NCI-H748 (cell line): ENCODE results near the gene MBTD1.
A peak's percentile ranks its signal among the peaks of the same experiment; 100 is the strongest.
"Not testable (repeated sequence)": the region's sequence is repeated elsewhere in the genome, so short reads cannot be mapped to it uniquely, and the experiment has no call there.

Experiments
- DNase-seq: peaks from one replicate; lab custom pipeline; 2025; ENCODE audit not compliant: unreplicated experiment; lab: John Stamatoyannopoulos, UW

MBTD1 gene

GRCh38 chr17:51259564-51260236, at the start of gene MBTD1:
MBTD1 (minus strand) TSS chr17:51260049; CDS start chr17:51225161, 34,888 bp downstream.
- peak; percentile 97 for DNase-seq

GRCh38 chr17:51305182-51305581, 45.3 kb upstream of the MBTD1 start:
- no peak for DNase-seq

GRCh38 chr17:51299859-51300258, 40.0 kb upstream of the MBTD1 start:
- DNase-seq = no peak

GRCh38 chr17:51298508-51299371, 38.9 kb upstream of the MBTD1 start:
- DNase-seq = peak; percentile 58

- not testable (repeated sequence) for DNase-seq
These were observed 34.5 kb upstream of the MBTD1 start for GRCh38 chr17:51294338-51294737.

GRCh38 chr17:51289696-51290111, 29.9 kb upstream of the MBTD1 start:
- no peak for DNase-seq

GRCh38 chr17:51287412-51287811, 27.6 kb upstream of the MBTD1 start:
- DNase-seq = no peak

GRCh38 chr17:51279183-51279582, 19.3 kb upstream of the MBTD1 start:
- no peak for DNase-seq

GRCh38 chr17:51275381-51275780, 15.5 kb upstream of the MBTD1 start:
- no peak for DNase-seq

- DNase-seq = no peak
These were observed 13.0 kb upstream of the MBTD1 start for GRCh38 chr17:51272812-51273211.

- no peak for DNase-seq
These were observed 10.8 kb upstream of the MBTD1 start for GRCh38 chr17:51270636-51271035.

GRCh38 chr17:51269991-51270390, 10.1 kb upstream of the MBTD1 start:
- DNase-seq = no peak

- DNase-seq = not testable (repeated sequence)
These were observed 4.6 kb upstream of the MBTD1 start for GRCh38 chr17:51264466-51264865.

- DNase-seq = no peak
These were observed 3.2 kb upstream of the MBTD1 start for GRCh38 chr17:51263006-51263405.

GRCh38 chr17:51261024-51261963, 1.4 kb upstream of the MBTD1 start:
- peak; percentile 85 for DNase-seq

- peak; percentile 97 for DNase-seq
These were observed 581 bp upstream of the MBTD1 start, which contains the start of gene UTP18 for GRCh38 chr17:51260237-51261023. UTP18 (plus strand) TSS chr17:51260546; CDS start chr17:51260585, 39 bp downstream.

- peak; percentile 45 for DNase-seq
These were observed 889 bp downstream of the MBTD1 start for GRCh38 chr17:51258756-51259563.

- DNase-seq = no peak
These were observed 2.4 kb downstream of the MBTD1 start for GRCh38 chr17:51257150-51258081.
